GM21723 (cell line): ENCODE results near the gene PCNX2.
"Not testable (repeated sequence)": the region's sequence is repeated elsewhere in the genome, so short reads cannot be mapped to it uniquely, and the experiment has no call there.

Source experiments
- ATAC-seq: cut with Tn5 transposase; IDR thresholded peaks from one replicate; pipeline ENCODE4 v1.9.1; 2021; ENCODE audit warnings: mild to moderate bottlenecking, moderate library complexity; ENCODE audit not compliant: unreplicated experiment

The PCNX2 gene

DNA sequence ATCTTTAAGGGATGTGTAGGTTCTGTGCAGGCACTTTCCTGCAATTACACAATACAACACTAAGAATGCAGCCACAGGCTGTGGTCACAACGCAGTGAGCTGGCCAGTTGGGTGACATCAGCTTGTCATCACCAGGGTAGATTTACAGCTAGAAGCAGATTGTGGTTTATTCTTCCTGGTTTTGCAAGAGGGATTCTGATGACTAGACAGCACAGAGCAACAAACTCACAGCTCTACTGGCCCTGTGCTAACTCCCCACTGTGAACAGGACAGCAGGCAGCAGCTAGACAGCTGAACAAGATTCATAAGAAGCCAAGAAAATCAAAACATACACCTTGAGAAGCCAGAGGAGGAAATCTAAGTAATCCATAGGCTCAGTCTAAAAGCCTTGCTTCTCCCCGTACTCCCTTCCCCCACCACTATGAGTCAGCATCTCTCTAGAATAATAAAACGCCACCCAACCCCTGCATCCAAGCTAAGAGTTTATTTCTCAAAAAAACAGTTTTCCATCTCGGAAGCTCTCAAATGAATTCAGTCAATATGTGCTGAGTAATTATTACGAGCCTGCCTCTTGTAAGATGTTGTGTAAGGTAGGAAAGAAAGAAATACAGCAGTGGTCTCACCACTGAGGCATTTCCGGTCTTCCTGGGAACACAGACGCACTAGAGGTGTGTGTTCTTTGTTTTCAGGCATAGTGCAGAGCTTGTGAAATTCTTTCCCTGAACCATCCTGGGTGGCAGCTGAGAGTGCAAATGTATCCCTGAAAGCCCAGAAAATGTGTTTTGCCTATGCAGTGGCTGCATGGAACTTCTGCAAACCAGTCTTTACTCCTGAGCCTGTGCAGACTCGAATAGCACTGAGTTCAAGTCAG lies 182.3 kb downstream of the PCNX2 start:
- no peak for ATAC-seq

DNA sequence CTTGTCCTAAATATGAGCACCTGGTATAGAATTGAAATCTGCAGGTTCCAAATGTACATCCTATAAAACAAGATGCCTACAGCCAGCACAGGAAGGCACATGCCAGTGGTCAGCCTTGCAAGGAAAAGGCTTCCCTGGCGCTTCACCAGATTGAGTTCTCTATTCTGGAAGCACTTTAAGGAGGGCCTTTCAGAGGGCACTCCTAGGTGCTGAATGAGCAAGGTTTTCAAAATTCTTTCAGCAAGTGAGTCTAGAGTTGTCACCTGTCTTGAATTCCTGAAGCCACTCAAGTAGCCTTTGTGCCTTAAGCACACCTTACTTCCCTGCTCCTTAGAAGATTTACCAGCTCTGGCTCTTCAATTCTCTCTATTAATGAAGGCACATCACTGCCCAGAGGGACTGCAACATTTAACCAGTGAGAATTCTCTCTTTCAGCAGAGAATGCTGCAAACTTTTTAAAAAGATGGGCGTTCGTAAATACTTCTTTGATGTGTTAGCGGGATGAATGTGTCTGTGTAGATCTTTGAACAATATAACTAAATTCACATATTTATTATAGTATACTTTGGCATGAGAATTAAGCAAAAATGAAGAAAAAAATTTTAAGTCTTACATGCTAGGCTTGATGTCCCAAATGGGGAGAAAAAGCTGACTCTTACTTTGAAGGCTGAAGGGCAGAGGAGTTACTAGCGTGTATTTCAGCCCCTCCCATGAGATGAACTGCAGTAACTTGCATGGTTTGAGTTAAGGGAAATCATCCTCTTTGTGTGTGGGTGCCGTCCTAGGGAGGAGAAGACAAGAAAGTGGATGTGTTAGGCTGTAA lies 183.1 kb downstream of the PCNX2 start:
- ATAC-seq, result no peak

DNA sequence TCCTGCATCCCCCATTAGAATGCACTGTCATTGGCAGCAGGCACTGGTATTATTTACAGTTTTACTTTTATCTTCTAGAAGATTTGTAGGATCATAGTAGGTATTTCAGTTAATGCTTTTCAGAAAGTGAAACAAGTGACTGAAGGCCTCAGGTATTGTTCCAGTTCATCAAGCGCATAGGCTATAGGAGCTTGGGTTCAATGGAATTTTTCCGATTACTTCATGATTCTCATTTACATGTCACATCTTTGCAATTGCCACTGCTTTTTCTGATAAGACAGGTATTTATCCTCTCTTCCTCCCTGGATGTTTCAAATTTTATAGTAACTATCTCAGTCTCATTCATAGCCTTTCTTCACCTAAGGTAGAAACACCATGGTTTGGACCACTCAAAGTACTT lies 183.8 kb downstream of the PCNX2 start:
- ATAC-seq, result no peak

DNA sequence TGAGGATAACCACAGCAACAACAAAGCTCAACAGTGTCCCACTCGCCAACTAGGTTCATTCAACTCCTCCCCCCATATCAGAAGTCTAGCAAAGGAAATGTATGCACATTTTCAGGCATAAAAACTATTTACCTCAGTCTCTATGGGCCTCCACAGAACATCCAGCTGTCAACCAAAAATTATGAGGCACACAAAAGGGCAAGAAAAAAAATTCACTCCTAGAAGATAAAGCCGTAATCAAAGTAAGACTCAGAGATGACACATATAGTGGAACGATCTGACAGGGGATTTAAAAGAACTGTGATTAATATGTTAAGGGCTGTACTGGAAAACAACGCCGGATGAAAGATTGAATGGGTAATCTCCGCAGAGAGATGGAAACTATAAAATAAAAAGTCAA lies 186.4 kb downstream of the PCNX2 start:
- ATAC-seq, result no peak

DNA sequence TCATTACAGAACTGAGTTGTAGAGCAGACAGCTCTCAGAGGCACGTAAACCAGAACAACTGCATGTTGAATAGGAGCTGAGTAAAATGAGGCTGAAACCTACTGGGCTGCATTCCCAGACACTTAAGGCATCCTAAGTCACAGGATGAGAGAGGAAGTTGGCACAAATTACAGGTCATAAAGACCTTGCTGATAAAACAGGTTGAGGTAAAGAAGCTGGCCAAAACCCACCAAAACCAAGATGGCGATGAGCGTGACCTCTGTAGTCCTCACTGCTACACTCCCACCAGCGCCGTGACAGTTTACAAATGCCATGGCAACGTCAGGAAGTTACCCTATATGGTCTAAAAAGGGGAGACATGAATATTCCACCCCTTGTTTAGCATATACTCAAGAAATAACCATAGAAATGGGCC lies 187.8 kb downstream of the PCNX2 start:
- ATAC-seq, result not testable (repeated sequence)

DNA sequence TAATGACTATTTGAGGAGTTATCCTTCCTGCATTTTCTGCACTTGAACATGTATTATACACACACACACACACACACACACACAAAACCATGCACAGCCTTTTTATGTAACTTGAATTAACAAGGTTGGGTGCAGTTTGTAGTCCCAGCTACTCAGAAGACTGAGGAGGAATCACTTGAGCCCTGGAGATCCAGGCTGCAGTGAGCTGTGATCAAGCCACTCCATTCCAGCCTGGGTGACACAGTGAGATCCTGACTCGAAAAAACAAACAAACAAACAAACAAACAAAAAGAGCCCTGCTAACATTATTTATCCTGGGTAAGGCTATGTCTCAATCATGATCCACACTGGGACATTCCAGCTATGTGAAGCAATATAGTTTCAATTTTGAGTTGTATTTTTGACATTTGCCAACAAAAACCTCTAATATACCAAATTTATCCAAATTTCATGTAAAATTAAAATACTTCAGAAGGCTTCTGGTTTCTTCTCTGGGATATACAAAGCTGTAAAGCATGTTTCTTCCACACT lies 188.3 kb downstream of the PCNX2 start:
- no peak for ATAC-seq

DNA sequence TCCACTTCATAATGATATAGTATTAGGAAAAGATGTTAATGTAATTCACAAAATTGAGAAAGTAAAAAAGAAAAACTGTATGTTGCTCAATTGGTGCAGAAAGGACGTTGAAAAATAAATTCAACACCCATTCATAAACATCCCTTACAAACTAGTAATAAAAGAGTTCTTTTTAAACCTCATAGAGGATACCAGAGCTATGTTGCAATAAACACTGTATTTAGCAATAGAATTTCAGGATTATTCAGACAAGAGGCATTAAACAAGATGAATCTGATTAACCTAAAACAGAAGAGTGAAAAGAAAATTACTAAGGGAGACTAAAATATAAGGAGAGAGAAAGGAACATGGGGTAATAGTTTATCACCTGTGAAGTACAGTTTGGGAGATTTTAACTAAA lies 190.3 kb downstream of the PCNX2 start:
- ATAC-seq, result no peak

DNA sequence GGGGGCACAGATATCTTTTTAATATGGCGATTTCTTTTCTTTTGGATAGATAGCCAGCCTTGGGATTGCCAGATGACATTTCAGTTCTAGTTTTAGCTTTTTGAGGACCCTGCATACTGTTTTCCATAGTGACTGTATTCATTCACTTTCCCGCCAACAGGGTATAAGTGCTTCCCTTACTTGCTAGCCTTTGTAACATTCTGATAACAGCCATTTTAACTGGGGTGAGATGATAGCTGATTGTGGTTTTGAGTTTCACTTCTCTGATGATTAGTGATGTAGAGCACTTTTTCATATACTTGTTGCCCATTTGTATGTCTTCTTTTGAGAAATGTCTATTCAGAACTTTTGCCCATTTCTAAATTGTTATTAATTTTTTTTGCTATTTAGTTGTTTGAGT lies 193.2 kb downstream of the PCNX2 start:
- ATAC-seq, result no peak

DNA sequence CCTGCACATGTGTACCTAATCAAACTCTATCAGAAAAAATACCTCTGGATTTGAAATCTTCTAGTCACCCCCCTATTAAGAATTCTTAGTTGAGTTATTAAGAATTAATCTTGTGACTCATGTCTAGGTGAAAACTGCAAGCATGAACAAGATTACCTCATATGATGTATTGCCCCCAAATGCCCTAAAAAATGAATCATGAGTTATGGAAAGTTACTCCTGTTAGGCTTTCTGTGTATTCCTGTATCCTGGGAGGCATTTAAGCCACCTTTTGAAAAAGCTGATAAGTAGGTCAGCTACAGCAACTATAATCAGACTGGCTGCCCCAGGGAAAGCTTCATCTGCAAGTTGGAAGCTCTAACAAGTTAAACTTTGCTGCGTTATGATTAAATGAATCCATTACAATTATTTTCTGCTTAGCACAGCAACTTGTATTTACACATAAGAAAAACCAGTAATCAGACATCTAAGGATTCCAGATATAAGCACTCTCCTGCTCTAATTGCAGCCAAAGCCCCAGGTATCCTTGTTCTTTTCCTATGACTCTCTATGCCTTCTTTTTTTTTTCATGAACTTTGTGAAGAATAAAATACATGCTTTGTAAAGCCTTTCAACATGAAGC lies 197.5 kb downstream of the PCNX2 start:
- no peak for ATAC-seq

DNA sequence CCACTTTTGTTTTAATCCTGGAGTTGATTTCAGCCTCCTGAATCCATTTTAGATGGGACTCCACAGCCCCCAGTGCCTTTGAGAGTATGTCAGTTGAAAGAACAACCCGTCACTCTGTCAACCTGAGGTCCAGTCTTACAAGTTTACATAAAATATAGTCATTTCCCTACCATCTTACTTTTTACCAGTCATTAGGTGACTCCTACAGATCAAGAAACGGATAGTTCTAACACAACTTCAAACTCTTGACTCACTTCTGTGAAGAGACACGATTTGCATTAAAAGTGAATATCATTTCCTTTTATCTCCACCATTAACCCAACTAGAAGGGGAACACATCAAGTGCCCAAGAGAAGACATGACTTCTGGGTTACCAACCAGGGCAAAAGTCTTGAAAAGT lies 198.0 kb downstream of the PCNX2 start:
- ATAC-seq, result no peak

DNA sequence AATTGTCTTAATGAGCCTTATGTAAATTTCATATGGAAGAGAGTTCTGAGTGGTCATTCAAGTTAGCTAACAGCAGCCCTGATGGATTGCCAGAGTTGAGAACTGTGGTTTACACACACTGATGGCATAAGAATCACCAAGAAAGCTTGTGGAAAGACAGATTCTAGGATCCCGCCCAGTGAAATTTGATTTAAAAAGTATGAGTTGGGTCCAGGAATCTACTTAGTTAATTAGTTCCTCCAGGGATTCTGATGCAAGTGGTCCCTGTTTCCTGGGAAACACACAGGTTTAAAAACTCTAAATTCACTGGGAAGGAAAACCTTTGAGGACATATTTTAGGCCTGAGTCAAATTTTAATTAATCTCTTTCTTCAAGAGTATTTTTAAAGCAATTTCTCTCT lies 200.8 kb downstream of the PCNX2 start:
- ATAC-seq, result no peak

DNA sequence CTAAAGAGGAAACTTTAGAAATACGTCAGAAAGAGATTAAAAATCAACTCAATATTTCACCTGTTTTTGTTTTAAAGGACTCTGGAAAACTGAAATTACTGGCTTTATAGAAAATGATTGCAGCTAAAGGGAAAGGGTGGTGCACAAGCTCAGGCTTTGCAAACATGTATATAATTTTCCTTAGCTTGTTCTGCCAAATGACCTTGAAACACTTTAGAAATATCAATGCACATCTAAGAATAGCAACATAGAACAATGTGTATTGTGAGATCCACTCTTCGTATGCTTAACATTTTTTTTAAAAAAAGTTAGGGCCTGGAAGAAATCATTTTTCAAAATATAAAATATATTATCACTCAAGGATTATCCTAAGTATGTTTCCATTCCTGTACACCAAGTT lies 201.3 kb downstream of the PCNX2 start:
- ATAC-seq, result no peak

DNA sequence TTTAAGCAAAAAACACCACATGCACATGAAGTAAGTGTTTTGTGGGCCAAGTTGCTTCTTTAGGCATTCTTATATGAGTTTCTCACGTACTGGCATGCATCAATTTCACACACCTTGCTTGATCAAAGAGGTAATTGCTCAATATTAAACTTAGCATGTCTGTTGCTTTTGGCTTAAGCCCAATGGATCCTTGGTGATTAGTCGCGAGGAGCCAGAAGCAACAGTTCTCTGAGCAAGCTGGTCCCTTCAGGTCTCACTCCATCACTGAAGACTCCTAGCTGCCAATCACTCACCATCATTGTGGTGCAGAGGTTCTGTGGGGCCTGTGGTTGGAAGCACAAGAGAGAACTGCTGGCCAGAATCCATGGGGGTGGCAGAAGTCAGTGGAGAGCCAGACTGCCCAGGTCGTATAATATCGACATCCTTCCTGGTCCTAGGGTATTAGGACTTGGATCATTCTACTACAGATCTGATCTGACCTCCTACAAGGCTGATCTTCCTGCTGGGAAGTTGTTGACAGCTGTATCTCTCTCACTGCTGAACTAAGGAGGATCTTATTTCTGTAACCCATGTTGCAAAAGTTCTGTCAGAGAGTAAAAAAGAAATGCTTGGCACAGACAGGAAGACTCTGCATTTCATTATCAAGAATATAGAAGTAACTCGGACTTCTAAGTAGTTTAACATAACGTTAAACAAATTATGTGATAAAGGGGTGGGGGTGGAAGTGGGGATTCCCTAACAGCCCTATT lies 204.6 kb downstream of the PCNX2 start:
- no peak for ATAC-seq

DNA sequence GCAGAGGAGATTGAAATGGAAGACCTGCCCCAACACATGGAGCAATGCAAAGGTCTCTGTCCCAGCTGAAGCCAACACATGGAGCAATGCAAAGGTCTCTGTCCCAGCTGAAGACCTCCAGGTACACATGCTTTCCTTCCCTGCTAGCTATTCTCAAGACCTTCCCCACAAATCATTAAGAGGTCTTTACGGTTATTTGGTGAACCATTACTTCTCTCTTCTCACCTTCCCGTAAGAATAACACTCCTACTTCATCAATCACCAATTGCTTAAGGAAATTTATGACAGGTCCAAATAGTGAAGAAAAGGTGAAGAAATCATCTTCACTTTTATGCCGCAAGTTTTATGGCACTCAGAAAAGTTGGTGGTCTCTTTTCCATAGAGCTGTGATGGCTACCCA lies 206.3 kb downstream of the PCNX2 start:
- ATAC-seq, result no peak

DNA sequence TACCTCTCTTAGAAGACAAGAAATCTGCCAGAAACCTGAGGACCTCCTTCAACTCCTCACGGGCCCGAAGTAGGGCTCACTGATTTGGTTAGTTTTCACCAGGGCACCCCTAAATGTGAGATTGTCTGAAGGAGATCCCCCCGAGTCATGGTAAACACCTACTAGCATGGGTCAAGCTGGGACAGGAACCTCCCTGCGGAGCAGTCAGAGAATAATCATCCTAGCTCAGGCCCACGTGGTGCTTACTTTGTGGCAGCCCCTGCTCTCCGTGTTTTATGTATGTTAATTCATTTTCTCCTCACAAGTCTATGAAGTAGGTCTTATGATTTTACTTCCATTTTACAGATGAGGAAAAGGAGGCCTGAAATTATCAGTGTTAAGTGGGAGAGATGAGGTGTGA lies 206.9 kb downstream of the PCNX2 start:
- ATAC-seq, result no peak

DNA sequence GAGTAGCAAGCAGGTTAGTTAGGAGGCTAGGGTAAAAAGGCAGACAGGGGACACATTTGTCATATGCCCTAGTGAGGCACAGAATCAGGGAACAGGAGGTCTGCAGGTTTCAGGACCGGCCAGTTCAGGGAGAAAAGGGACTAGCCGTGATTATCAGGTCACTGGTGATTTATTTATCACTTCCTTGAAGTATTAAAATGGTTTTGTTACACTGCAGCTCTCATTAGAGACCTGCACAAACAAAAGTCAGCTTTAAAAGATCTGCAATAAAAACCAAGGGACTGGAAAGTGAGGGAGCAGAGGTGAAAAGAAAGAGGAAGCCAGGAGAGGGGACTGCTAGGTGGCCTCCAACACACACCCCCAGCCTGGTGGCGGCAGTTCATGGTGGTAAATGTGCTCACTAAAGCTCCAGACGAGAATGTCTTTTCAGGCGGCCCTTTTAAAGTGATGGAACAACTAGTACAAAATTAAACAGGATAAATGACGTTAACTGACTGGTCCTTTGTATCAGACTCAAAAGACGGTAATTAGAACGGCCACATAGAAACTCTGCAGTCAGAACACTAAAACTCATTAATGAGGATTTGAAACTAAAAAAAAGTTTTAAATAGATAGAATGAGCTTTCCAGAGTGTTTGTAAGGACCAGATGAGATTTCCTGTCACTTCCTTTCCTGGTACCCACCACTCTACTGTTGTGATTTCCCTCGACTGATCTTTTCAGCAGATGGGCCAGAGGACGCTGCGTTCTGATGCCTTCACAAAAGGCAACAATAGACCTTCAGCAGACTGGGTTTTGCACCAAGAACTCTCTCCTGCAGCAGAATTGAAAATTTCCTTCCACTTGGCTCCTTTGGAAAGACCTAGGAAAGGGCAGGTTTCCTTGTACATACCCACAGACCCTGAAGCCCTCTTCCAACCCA lies 208.3 kb downstream of the PCNX2 start:
- no peak for ATAC-seq

DNA sequence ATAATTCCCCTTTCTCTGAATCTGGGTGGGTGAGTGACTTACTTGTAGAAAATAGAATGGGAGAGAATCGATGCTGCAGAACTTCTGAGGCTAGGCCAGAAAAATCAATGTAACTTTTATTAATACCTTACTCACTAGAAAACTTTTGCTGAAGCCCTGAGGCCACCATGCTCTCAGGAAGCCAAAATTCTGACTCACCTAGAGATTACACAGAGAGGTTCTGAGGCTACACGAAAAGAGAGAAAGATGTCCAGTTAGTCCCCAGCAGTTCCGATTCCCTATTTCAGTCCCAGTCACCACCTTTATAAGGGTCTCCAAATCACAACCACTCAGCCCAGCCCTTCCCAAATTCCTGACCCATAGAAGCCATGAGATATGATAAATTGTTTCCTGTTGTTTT lies 210.0 kb downstream of the PCNX2 start:
- ATAC-seq, result no peak

DNA sequence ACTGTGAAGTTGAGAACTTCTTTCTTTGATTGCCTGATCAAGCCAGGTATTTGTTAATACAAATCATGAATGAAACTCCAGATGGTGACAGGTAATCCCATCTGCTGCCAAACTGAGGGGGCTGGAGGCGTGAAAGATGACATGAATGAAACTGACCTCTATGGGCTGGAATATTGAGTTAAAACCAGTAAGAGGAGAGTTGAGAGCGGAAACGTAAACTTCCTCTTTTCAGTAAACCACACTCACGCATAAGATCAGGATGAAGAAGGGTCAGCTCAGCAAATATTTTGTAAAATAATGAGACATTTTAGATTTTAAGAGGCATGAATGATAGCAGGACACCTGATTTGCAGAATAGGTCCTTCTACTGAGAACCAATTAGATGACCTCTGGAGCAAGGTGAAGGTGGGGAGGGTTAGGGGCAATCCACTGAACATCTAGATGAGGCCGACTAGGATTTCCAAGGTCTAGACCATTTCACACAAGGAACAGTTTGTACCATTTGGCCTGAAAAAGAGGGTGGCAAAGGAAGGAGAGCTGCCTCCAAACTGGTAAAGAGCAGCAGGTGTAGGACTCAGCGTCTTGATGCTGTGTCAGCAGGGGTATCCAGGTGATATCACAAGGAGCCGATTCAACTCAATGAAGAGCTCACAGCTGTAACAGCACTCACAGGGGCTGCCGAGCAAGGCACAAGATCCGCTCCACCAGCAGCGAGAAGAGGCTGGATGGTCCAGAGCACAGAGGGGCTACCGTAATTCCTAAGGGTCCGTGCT lies 212.6 kb downstream of the PCNX2 start:
- ATAC-seq, result no peak

DNA sequence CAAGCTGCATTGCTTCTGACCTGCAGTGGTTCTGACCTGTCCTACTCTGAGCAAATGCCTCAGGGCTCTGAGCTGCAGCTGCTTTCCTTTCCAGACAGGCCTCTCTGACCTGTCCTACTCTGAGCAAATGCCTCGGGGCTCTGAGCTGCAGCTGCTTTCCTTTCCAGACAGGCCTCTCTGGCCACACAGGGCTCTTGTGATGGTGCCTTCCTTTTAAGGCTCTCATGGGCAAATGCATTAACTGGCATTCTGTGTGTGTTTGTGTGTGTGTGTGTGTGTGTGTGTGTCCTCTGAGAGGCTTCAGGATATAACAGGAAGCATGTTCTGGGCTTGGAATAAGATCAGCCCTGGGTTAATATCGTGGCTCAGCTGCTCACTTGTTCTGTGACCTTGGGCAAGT lies 213.8 kb downstream of the PCNX2 start:
- no peak for ATAC-seq
